GM04503 (cell line): ENCODE data around the gene TXNL4A.

ENCODE experiments used
- DNase-seq: peaks from one replicate; pipeline ENCODE4 v3.0.0-alpha.2; 2012; ENCODE audit warnings: low read depth

TXNL4A gene

DNA sequence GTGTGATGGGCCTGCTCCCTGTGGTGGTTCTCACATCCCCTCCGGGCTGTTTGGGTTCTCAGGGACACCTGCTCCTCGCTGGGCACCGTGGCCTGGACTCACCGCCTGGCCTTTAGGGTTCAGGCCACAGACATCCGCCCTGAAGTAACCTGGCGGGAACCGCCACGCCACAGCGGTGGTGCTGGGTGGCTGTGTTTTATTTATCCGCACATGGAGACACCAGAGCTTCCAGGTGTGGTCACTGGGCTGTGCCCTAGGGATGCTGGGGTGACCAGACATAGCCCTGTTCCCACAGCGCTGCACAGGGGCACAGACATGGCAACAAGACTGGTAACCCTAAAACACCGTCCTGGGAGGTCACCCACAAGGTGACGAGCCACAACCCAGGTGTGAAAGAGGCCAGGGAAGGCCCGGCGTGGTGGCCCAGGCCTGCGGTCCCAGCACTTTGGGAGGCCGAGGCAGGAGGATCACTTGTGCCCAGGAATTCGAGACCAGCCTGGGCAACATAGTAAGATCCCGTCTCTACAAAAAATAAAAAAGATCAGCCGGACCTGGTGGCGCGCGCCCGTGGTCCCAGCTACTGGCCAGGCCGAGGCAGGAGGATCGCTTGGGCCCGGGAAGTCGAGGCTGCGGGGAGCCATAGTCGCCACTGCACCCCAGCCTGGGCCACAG is 24.6 kb downstream of the TXNL4A start:
- no peak for DNase-seq

- no peak for DNase-seq
Observed at GRCh38 chr18:79962835-79963657, 25.3 kb downstream of the TXNL4A start.

GRCh38 chr18:79962311-79962710 is 26.1 kb downstream of the TXNL4A start:
- DNase-seq = no peak

GRCh38 chr18:79961527-79962291 is 26.7 kb downstream of the TXNL4A start:
- no peak for DNase-seq

GRCh38 chr18:79960921-79961526 is 27.3 kb downstream of the TXNL4A start:
- no peak for DNase-seq

GRCh38 chr18:79960161-79960801 is 28.1 kb downstream of the TXNL4A start:
- DNase-seq = peak; percentile 25

GRCh38 chr18:79958981-79959380 is 29.4 kb downstream of the TXNL4A start:
- no peak for DNase-seq

- no peak for DNase-seq
Observed at GRCh38 chr18:79956276-79956675, 32.1 kb downstream of the TXNL4A start.

DNA sequence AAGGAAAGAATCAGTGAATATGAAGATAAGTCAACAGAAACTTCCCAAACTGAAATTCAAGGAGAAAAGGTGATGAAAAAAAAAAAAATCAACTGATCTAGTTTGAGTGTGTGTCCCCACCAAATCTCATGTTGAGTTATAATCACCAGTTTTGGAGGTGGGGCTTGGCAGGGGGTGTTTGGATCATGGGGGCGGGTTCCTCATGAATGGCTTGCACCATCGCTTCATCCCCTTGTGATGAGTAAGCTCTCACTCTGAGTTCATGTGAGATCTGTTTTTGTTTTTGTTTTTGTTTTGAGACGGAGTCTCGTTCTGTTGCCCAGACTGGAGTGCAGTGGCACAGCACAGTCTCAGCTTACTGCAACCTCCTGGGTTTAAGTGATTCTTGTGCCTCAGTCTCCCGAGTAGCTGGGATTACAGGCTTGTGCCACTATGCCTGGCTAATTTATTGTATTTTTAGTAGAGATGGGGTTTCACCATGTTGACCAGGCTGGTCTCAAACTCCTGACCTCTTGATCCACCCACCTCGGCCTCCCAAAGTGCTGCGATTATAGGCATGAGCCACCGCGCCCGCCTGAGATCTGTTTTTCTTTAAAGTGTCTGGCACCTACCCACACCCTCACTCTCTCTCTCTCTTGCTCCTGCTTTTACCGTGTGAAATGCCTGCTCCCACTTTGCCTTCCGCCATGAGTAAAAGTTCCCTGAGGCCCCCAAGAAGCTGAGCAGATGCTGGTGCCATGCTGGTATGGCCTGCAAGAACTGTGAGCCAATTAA is 32.9 kb downstream of the TXNL4A start:
- no peak for DNase-seq

DNA sequence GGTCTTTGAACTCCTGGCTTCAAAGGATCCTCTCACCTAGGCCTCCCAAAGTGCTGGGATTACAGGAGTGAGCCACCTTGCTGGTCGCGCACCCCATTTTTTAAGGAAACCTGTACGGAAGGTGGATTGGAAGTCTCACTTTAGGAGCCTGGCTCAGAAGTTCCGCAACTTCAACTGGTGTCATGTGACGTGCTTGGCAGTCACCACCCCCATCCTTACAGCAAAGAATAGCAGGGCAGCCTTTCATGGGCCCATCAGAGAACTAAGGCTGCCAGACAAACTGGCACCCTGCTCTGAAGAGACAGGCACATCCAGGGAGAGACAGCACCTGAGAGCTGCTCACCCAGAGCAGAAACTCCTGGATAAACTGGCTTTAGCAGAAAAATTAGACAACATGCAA is 33.6 kb downstream of the TXNL4A start:
- no peak for DNase-seq

DNA sequence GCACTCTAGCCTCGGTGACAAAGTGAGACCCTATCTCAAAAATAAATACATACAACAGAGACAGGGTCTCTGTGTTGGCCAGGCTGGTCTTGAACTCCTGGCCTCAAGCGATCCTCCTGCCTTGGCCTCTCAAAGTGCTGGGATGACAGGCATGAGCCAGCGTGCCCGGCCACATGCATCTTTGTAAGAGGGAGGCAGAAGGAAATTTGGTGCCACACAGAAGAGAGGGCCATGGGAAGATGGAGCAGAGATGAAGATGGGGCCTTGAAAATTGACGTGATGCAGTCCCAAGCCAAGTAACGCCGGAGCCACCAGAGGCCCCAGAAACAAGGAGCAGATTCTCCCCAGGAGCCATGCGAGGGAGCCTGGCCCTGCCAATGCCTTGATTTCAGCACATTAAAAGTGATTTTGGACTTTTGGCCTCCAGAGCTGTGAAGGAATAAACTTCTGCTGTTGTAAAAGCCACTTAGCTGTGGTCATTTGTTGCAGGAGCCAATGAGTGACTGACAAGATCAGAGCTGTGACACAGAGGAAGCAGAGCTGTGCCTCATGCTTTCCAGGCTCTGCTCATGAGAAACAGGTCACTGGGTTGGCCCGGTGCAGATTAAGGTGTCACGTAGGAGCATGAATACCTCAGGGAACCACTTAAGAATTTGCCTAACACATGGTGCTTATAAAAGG is 34.3 kb downstream of the TXNL4A start:
- DNase-seq = no peak

- no peak for DNase-seq
Observed at GRCh38 chr18:79952996-79953559, 35.3 kb downstream of the TXNL4A start.

GRCh38 chr18:79952456-79952995 is 35.8 kb downstream of the TXNL4A start:
- no peak for DNase-seq

DNA sequence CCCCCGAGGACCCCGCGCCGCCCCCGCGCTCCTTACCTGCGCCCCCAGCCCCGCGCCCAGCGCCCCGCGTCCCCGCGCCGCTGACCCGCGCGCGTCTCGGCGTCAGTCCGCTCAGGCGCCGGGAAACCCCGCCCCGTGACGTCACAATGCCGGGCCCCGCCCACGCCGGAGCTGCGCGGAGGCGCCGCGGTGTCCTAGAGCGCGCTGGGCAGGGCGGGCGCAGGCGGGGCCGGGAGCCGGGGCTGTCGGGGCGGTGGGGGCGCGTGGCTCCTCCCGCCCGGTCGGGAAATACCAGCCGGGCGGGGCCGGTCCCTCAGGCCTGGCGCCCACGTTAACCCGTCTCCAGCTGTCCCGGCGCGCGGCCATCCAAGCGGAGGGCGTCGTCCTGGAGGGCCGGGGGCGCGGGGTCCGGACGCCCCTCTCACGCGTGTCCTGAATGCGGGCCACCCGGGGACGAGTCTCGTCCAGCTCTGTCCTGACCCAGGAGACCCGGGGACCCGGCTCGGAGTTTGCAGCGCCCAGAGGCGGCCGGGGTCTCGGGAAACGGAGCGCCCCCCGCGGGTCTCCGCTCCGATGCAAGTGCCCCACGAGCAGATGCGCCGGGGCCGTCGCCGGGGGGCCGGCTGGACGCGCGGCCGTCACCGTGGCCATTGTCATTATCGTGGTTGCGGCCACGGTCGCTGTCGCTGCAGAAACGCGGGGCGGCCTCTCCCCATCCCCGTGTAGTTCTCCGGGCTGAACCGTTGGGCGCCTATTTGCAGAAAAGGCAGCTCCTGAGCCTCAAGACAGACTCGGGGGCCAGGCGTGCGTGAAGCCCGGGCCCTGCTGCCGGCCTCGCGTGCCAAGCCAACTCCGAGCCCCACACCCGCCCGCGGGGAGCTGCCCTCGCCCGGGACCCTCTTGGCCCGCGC is 36.6 kb downstream of the TXNL4A start, which contains the start of gene SLC66A2:
SLC66A2 (minus strand) TSS at position 109 of the 911 bp plus-strand sequence. CDS start 727 bp downstream, outside the sequence.
- DNase-seq = no peak

DNA sequence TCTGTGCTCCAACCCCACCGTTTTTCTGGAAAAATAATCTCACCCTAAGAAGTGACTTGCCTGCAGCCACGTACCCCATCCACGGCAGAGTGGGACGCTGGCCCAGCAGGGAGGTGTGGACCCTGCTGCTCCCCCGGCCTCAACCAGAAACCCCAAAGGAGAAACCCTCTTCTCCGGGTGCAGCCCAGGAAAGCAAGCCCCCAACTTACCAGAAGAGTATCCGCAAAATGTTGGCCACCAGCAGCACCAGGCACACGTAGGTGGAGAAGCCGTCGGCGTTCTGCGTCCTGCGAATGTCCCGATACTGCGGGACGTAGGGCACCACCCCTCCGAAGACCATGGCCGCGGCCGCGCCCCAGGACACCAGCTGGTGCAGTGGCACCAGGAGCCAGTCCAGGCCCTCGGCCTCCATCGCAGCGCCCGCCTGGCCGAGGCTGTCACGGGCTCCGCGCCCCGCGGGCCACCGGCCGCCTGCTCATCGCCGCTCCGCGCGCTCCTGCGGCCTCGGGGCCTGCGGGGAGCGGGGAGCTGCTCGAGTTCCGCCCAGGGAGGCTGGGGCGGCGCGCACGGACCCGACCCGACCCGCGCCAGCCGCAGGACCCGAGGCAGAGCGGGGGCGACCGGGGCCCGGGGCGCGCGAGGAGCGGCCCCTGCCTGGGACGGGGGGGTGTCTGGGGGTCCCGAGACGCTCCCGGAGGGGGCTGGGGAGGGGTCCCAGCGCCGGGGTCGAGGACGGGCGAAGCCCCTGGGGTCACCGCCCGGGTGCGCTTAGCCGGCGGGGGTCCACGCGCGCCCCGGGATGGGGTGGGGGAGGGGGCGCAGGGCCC is 37.6 kb downstream of the TXNL4A start:
- DNase-seq = no peak

- DNase-seq = no peak
Observed at GRCh38 chr18:79949697-79950487, 38.5 kb downstream of the TXNL4A start.
